T follicular helper cell (primary cell): Measurements from ENCODE around the gene RPS5.
"Not testable (repeated sequence)": the region's sequence is repeated elsewhere in the genome, so short reads cannot be mapped to it uniquely, and the experiment has no call there.

Source experiments
- DNase-seq: peaks from one replicate; pipeline ENCODE4 v3.0.0-alpha.2; 2020; ENCODE audit warnings: low read depth
- total RNA-seq, 2 experiments: gene quantifications; one replicate each; lab custom pipeline; 2026; lab: John Stamatoyannopoulos, UW

Gene RPS5
- 555 to 783 reads per million in 2 experiments for total RNA-seq

DNA sequence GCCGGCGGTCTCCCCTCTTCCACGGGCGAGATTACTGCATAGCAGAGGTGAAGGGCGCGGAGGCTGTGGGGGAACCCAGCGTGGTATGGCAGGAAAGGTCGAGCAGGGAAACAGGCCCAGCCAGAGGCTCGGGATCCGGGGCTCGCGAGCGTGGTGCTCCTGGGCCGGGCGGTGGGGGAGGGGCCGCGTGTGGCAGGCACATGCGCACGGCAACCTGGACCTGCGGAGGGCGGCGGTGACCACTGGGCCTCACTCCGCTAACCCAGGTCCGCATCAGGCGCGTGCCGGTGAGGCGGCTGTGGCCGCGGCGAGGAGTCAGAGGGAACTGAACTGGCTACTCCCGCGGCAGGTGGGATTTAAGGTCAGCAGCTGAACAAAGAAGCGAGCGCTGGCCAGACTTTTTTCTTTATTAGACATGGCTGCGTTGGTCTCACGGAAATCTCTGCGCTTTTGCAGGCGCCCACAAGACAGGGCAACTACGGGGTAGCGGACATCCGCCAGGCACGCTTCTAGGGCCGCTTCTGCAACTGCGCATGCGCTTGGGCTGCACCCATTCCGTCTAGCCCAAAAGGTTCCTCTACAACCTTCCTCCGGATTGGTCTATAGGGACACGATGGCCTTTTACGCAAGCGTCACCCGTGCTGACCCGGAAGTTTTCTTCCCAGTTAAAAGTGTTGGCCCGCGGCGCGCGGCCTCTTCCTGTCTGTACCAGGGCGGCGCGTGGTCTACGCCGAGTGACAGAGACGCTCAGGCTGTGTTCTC lies at the start of gene RPS5:
TSS of gene RPS5 (plus strand) at position 694 of the 762 bp plus-strand sequence. CDS start 869 bp downstream, outside the sequence.
- peak; percentile 95 for DNase-seq

DNA sequence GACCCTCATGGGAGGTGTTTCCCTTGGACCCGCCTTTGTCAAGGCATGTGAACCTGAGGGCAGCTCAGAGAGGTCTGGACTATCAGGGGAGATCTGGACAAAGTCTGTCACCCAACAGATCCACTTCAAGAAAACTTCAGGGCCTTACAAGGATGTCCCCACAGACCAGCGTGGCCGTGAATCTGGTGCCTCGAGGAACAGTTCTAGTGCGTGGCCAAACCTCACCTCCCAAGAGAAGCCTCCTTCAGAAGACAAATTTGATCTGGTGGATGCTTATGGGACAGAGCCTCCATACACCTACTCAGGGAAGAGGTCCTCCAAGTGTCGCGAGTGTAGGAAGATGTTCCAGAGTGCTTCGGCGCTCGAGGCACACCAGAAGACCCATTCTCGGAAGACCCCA lies 48.7 kb upstream of the RPS5 start:
- DNase-seq, result no peak

GRCh38 chr19:58338825-58339558 lies 48.1 kb upstream of the RPS5 start:
- DNase-seq, result no peak

- no peak for DNase-seq
Measured at GRCh38 chr19:58345558-58345957, 41.5 kb upstream of the RPS5 start.

GRCh38 chr19:58346961-58347929 lies 39.8 kb upstream of the RPS5 start:
- DNase-seq, result peak; percentile 46

GRCh38 chr19:58348080-58348479 lies 39.0 kb upstream of the RPS5 start:
- not testable (repeated sequence) for DNase-seq

DNA sequence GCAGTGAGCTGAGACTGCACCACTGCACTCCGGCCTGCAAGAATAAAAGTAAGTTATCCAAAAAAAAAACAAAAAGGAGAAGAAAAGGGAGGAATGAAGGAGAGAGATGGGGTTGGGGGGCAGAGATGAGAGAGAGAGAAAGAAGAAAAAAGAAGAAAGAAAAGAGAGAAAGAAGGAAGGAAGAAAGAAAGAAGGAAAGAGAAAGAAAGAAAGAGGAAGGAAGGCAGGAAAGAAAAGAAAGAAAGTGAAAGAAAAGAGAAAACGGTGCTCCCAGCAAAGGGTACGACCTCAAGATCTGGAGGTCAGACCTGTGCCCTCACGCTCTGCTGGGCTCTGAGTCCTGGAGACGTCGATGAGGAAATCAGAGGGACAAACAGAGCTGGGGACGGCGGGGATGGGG lies 37.5 kb upstream of the RPS5 start:
- no peak for DNase-seq

DNA sequence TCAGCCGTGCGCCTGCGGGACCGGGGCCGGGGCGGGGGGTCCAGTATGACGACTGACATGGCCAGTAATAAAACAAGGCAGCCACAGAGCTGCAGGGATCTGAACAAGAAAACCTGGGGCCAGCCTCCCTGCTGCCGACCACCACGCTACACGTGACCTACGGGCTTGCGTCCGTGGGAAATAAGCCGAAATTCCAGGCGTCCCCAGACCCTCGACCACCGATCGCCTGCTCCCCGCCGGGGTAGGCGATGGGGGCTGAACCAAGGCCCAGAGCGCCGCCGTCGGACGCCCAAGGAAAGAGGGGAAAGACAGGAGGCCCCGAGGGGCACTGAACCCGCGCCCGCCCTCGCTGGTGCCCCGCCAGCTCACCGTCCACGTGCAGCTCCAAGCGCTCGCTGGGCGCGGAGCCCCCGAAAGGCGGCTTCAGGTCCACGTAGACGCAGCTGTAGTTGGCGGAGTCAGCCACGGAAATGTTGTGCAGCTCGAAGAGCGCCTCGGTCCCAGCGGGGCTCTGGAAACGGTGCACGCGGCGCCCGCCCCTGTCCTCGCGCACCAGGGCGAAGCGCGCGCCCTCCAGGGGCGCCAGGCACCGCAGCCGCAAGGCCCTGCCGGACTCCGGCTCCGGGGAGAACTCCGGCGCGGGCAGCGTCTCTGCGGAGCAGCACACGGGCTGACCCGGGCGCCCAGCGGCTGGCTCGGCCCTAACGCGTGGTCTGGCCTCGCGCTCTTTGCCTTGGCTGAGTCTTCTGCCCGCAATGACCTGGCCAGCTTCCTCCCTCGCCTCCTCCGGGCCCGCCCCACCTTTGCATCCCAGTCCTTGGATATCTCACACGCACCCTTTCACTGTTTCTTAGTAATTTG lies 36.8 kb upstream of the RPS5 start:
- no peak for DNase-seq

GRCh38 chr19:58350871-58351557 lies 36.1 kb upstream of the RPS5 start:
- no peak for DNase-seq

- no peak for DNase-seq
Measured at GRCh38 chr19:58351558-58351878, 35.6 kb upstream of the RPS5 start.

DNA sequence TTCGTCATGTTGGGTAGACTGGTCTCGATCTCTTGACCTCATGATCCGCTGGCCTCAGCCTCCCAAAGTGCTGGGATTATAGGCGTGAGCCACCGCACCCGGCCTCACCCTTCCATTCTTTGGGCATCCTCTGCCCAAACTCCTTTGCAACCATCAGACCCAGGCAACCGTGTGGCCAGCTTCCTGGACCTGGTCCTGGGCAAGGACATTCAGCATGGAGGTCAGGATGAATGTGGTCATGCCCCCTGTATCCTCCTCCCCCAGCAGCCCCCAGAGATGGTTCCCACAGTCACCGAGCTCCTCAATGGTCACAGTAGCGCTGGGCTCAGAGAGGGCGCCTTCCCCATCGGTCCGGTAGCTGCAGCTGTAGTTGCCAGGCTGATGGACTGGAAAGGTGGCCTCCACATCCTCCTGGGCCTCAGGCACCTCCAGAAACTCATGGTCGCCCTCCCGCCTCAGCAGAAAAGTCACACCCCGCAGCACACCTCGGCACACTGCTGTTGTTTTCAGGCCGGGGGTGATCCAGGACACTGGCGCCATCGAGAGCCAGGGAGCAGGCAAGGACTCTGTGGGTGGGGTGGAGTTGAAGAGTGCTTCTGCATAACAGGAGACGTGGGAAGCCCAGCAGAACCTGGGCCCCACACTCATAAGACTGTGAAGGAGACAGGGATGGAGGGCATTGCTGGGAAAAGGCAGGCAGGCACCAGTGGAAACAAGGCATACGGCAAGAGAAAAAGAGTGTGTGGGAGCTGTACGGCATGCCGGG lies 34.9 kb upstream of the RPS5 start:
- DNase-seq, result no peak

DNA sequence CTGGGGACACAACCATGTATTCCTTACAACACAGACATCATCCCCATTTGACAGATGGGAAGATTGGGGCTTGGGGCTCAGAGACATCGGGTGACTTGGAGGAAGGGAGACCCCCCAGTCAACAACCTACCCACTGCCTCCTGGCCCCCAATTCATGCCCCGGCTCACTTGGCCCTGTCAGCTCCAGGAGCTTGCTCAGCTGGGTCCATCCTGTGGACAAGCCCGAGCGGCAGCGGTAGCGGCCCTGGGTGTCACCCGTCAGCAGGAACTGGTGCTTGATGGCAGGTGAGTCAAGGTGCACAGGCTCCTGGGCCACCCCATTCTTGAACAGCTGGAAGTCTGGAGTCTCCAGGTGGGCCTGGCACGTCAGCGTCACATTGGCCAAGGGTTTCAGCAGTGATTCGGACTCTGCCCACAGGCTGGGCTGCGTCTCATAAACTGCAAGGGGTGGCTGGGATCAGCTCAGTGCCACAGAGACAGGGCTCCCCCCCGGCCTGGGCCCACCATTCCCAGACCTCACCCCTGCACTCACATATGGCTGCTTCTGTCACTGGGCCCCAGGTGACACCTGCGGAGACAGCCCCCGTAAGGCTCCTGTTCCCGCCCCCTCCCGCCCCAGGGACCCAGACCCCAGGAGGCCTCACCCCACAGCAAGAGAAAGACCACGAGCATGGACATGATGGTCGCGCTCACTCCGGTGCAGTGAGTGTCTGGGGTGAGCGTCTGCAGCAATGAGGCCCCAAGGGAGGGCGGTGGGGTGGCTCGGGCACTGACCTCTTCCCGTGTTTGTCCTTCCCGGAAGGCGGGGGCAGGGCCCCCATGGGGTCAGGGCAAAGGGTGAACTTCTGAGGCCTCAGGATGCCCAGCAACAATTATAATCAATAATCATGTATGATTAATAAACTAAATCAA lies 34.1 kb upstream of the RPS5 start, which contains the start of gene A1BG:
TSS of gene A1BG (minus strand) at position 733 of the 912 bp plus-strand sequence. CDS start at position 678, 55 bp downstream.
- no peak for DNase-seq

DNA sequence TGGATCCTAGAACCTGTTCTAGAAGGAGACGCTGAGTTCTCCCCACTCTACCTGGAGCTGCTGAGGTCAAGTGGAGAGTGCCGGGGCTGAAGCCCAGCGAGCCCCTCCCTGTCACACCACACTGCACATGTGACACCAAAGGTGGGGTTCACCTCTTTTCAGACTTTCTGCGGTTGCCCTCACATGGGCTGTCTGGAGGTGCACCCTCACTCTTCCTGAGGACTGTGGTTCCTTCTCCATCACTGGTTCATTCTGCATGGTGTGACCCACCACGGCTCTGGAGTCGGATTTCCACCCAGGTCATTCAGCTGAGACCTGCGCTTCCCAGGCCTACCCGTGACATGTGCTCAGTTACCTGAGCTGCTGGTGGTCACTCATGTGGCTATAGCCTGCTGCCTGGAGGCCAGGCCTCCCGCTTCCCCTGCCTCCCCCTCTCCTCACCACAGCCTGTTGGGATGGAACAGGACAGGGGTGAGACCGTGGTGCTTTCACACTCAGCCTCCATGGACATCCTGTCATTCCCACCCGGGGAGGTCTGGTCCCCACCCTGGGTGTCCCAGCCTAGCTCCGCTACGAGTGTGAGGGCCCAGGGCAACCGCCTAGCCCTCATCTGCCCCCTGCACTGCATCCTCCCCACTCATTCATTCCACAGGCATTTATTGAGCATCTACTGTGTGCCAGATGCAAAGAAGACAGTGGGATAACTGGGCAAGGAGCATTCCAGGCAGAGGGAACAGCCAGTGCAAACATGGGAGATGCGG lies 33.2 kb upstream of the RPS5 start:
- DNase-seq, result no peak

DNA sequence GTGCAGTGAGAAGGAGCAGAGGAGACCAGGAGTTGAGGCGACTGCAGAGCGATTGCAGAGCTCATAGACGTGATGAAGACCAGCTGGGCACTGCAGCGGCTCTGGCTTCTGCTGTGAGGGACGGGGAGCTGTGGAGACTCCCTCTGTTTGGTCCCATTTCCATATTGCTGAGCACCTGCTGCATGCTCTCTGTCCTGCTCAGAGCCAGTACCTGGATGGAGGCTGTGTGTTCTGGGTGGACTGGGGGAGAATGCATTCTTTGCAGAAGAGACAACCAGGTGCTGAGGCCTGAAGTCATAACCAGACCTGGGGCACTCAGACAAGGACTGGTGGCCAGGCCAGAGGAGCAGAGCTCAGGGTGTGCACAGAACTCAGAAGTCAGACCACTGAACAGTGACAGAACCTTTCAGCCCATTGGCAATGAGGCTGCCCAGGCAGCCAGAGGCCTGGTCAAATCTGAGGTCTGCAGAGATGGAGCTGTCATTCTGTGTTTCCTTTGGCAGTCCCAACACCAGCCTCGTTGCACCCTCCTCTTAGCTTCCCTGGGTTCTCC lies 32.5 kb upstream of the RPS5 start:
- DNase-seq, result no peak

DNA sequence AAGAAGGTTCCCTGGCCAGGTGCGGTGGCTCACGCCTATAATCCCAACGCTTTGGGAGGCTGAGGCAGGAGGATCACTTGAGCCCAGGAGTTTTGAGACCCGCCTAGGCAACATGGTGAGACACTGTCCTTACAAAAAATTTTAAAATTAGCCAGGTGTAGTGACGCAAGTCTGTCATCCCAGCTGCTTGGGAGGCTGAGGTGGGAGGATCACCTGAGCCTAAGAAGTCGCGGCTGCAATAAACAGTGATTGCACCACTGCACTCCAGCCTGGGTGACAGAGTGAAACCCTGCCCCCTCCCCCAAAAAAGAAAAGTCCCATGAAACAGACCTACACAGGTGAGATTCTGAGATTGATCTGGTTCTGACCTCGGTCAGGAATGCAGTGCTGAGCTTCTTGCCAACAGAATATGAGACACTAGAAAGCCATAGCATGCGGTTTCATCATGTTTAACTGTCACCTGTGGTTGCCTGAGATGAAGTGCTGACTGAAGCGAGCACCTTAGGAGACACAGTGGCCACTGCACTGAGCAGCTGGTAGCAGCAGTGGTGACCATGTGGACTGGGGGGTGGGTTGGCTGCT lies 31.8 kb upstream of the RPS5 start:
- DNase-seq, result no peak

GRCh38 chr19:58355908-58356765 lies 30.9 kb upstream of the RPS5 start:
- peak; percentile 28 for DNase-seq
